ENCODE data around the gene CDT1.

DNA sequence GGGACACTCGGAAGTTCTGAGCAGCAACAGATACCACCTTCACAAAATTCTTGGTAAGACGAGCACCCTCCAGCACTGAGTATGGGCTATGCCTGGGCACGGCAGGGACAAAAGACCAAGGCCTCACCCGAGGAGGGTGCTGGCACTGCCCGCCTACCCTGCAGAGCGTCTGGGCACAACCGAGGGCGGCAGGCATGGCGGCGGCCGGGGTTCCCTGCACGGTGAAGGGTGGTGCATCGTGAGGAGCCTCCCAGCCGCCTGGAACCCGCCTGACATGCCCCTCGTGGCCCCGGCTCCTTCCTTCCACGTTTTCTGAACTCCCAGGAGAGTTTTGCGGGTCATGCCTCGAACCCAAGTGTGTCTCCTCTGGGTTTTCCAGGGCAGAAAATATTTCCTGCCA, 34.2 kb downstream of the CDT1 start:
- TF ChIP-seq, protein P1, sequence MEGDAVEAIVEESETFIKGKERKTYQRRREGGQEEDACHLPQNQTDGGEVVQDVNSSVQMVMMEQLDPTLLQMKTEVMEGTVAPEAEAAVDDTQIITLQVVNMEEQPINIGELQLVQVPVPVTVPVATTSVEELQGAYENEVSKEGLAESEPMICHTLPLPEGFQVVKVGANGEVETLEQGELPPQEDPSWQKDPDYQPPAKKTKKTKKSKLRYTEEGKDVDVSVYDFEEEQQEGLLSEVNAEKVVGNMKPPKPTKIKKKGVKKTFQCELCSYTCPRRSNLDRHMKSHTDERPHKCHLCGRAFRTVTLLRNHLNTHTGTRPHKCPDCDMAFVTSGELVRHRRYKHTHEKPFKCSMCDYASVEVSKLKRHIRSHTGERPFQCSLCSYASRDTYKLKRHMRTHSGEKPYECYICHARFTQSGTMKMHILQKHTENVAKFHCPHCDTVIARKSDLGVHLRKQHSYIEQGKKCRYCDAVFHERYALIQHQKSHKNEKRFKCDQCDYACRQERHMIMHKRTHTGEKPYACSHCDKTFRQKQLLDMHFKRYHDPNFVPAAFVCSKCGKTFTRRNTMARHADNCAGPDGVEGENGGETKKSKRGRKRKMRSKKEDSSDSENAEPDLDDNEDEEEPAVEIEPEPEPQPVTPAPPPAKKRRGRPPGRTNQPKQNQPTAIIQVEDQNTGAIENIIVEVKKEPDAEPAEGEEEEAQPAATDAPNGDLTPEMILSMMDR (conservative IDR thresholded peaks at IDR 0.05 in 1 of 2, IDR thresholded peaks at IDR 0.05 in 1 of 2; ENCODE audit: extremely low read depth in 1 of 2, insufficient read depth in 1 of 2, low read depth in 1 of 2, low read length in 2 of 2), result no peak
- no peak for TF ChIP-seq EZH2 (IDR thresholded peaks at IDR 0.05; ENCODE audit: borderline replicate concordance, low read length)
